Prostate gland (tissue), 2 donors: ENCODE results near the gene AGXT2. TPM values are rescaled to one million over a fixed set of nuclear protein-coding genes. Genes with fewer than 3 reads are reported as not detected.

Source experiments
- DNase-seq: peaks from one replicate; pipeline ENCODE4 v3.0.0-alpha.2; 2019; ENCODE audit warnings: low spot score
- H3K27ac ChIP-seq, 2 donors: fragments of 200-600 bp; sonication (generic); 2 replicates each; pipeline ENCODE4 v1.5.1; 2017 to 2019
- H3K27me3 ChIP-seq: fragments of 200-600 bp; sonication (generic); replicated peaks from 2 replicates; pipeline ENCODE4 v1.5.1; 2019; ENCODE audit not compliant: insufficient read depth
- H3K36me3 ChIP-seq, 2 donors: fragments of 200-600 bp; sonication (generic); 1 replicate in 1 of 2; 2 replicates in 1 of 2; pipeline versions ENCODE4 v1.5.1 to v1.8.1; 2017 to 2019
- H3K4me1 ChIP-seq: fragments of 200-600 bp; sonication (generic); replicated peaks from 2 replicates; pipeline ENCODE4 v1.5.1; 2019
- H3K4me3 ChIP-seq, 2 donors: fragments of 200-600 bp; sonication (generic); 2 replicates each; pipeline ENCODE4 v1.5.1; 2017 to 2019
- H3K9me3 ChIP-seq: fragments of 200-600 bp; sonication (generic); 2 replicates; pipeline ENCODE4 v1.5.1; 2017
- POLR2A ChIP-seq: fragments of 450-650 bp; IDR thresholded peaks from one replicate; pipeline ENCODE4 v1.6.1; 2016; ENCODE audit warnings: antibody characterized with exemption, mild to moderate bottlenecking
- POLR2AphosphoS5 ChIP-seq: sonication (generic); formaldehyde crosslinking; IDR thresholded peaks from one replicate; pipeline ENCODE4 v1.6.1; 2017; ENCODE audit warnings: antibody characterized with exemption
- WGBS: methylation state at CpG from one replicate; pipeline ENCODE4 v1.1.5; 2018; 5-methylcytosine and 5-hydroxymethylcytosine counted together
- intact Hi-C: fragments of 100-400 bp; cut with DNase I; formaldehyde crosslinking; loops from one replicate; pipeline ENCODE4 v1.14.2; 2022
- total RNA-seq, 2 donors: library from RNA; depleted of rRNA; stranded (reverse); fragments of >200 nt; gene quantifications; one replicate each; pipeline ENCODE4 v1.1.0, GENCODE V29; 2016
- TF ChIP-seq, protein P1 (sequence below), 4 experiments: fragments of 200-600 bp in 2 of 4; fragments of 450-650 bp in 2 of 4; sonication (generic) in 2 of 4; IDR thresholded peaks; 1 replicate in 3 of 4; 2 replicates in 1 of 4; pipeline ENCODE4 v1.5.1; 2016 to 2019; ENCODE audit warnings: antibody characterized with exemption in 4 of 4, mild to moderate bottlenecking in 2 of 4, moderate library complexity in 2 of 4

AGXT2 gene
- total RNA-seq, 2 donors from 2014 or later, result not detected

DNA sequence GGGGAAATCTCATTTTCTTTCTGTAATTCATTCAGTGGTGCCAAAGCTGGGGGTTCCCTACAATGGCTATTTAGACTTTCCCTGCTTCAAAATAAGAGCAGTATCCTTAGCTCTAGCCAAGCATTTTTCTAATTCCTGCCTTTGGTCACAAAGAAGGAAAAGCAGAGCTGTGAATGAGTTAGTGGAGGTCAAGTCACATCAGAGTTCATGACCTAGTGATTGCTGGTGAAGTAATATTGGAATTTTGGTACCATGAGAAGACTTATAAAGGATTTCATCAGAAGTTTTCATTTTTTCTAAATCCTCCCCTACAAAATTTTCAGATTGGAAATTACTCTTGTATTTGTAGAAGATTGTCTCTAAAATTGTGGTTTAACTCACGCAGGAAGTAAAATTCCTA lies 90.4 kb downstream of the AGXT2 start:
- DNase-seq, result no peak
- Histone ChIP-seq H3K4me3 (no peak overlapping the region), H3K36me3 (no peaks in the 10 kb centered on the region), H3K4me1 (no peaks in the 10 kb centered on the region), H3K9me3 (no peaks in the 10 kb centered on the region), H3K27ac (no peak overlapping the region), H3K27me3 (no peaks in the 10 kb centered on the region)
- intact Hi-C loops, result loop anchor here (10.0 kb wide), 1 partner anchor 237 kb away; no protein-coding TSS in a partner anchor
- WGBS, result 98% methylated on average over 1 of the region's 1 CpG
- TF ChIP-seq POLR2A (no peak), POLR2AphosphoS5 (no peak)
- TF ChIP-seq, protein P1, sequence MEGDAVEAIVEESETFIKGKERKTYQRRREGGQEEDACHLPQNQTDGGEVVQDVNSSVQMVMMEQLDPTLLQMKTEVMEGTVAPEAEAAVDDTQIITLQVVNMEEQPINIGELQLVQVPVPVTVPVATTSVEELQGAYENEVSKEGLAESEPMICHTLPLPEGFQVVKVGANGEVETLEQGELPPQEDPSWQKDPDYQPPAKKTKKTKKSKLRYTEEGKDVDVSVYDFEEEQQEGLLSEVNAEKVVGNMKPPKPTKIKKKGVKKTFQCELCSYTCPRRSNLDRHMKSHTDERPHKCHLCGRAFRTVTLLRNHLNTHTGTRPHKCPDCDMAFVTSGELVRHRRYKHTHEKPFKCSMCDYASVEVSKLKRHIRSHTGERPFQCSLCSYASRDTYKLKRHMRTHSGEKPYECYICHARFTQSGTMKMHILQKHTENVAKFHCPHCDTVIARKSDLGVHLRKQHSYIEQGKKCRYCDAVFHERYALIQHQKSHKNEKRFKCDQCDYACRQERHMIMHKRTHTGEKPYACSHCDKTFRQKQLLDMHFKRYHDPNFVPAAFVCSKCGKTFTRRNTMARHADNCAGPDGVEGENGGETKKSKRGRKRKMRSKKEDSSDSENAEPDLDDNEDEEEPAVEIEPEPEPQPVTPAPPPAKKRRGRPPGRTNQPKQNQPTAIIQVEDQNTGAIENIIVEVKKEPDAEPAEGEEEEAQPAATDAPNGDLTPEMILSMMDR (IDR thresholded peaks at IDR 0.05), result no peak

Other genes with a start within 250 kb of the AGXT2 start
- gene TTC23L, start 208.8 kb downstream of the AGXT2 start, total RNA-seq, result 1 to 10 TPM; 2.4 to 2.7 TPM
- 10 to 100 TPM; 18.4 to 28.1 TPM for gene RAD1, start 132.4 kb downstream of the AGXT2 start, total RNA-seq
- gene BRIX1, start 132.2 kb downstream of the AGXT2 start, total RNA-seq, result 10 to 100 TPM; 15.6 to 20.4 TPM
- 10 to 100 TPM; 30.6 to 36.5 TPM for gene DNAJC21, start 118.4 kb downstream of the AGXT2 start, total RNA-seq
- 1 to 10 TPM; 1.1 to 7.1 TPM for gene PRLR, start 182.5 kb upstream of the AGXT2 start, total RNA-seq